ENCODE results near the gene SUPT7L.
A peak's percentile ranks its signal among the peaks of the same experiment; 100 is the strongest.
"Not testable (repeated sequence)": the region's sequence is repeated elsewhere in the genome, so short reads cannot be mapped to it uniquely, and the experiment has no call there.

Gene SUPT7L

GRCh38 chr2:27627963-27628766, 35.2 kb downstream of the SUPT7L start:
- no peak for DNase-seq (ENCODE audit: low spot score)
- ATAC-seq (ENCODE audit: low read depth): peak; percentile 71

GRCh38 chr2:27626921-27627320, 36.5 kb downstream of the SUPT7L start:
- not testable (repeated sequence) for DNase-seq (ENCODE audit: low spot score)
- peaks cover 33% of the 10 kb centered on the region for H3K36me3 ChIP-seq (ENCODE audit: low read depth)

More at GRCh38 chr2:27627963-27628766, 35.2 kb downstream of the SUPT7L start:
- peak overlapping the region; percentile 95 for H3K27ac ChIP-seq (ENCODE audit: poor library complexity, severe bottlenecking)
- H3K4me3 ChIP-seq (ENCODE audit: severe bottlenecking): peak overlapping the region; percentile 83
- no peaks in the 10 kb centered on the region for H3K9me3 ChIP-seq (ENCODE audit: severe bottlenecking)
- peaks cover 18% of the 10 kb centered on the region for H3K4me1 ChIP-seq (ENCODE audit: insufficient read depth, poor library complexity, severe bottlenecking)
- H3K36me3 ChIP-seq (ENCODE audit: low read depth): peaks cover 33% of the 10 kb centered on the region
- no peak for TF ChIP-seq CTCF (IDR thresholded peaks at IDR 0.05; ENCODE audit: poor library complexity, severe bottlenecking)
- H3K27me3 ChIP-seq (ENCODE audit: insufficient read depth, poor library complexity, severe bottlenecking): no peaks in the 10 kb centered on the region

GRCh38 chr2:27626323-27626722, 37.1 kb downstream of the SUPT7L start:
- H3K27me3 ChIP-seq (ENCODE audit: insufficient read depth, poor library complexity, severe bottlenecking); H3K4me3 ChIP-seq (ENCODE audit: severe bottlenecking); DNase-seq (ENCODE audit: low spot score); ATAC-seq (ENCODE audit: low read depth); H3K9me3 ChIP-seq (ENCODE audit: severe bottlenecking): not testable (repeated sequence)
- Histone ChIP-seq H3K36me3 (ENCODE audit: low read depth) (peaks cover 32% of the 10 kb centered on the region), H3K27ac (ENCODE audit: poor library complexity, severe bottlenecking) (peak overlapping the region; percentile 95), H3K4me1 (ENCODE audit: insufficient read depth, poor library complexity, severe bottlenecking) (peaks cover 24% of the 10 kb centered on the region)

More at GRCh38 chr2:27626921-27627320, 36.5 kb downstream of the SUPT7L start:
- peak overlapping the region; percentile 95 for H3K27ac ChIP-seq (ENCODE audit: poor library complexity, severe bottlenecking)
- H3K4me1 ChIP-seq (ENCODE audit: insufficient read depth, poor library complexity, severe bottlenecking): peaks cover 24% of the 10 kb centered on the region
- H3K4me3 ChIP-seq (ENCODE audit: severe bottlenecking); H3K9me3 ChIP-seq (ENCODE audit: severe bottlenecking); ATAC-seq (ENCODE audit: low read depth); H3K27me3 ChIP-seq (ENCODE audit: insufficient read depth, poor library complexity, severe bottlenecking): not testable (repeated sequence)

DNA sequence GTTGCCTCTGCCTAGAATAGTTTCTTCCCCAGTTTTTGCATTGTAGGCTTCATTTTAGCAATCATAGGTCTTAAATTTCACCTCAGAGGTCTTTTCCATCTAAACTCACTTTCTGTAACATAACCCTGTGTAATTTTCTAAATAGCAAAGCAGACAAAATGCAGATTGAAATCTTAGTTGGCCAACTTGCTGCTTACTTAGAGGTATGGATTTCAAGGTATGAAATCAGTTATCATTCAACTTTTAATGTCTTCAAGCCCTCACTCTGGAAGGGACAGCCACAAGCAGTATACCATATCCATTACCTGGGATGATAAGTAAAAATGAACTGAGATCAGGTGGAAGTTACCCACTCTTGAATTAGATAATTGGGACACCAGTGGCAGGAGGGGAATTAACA, 38.5 kb downstream of the SUPT7L start:
- DNase-seq (ENCODE audit: low spot score) (no peak), ATAC-seq (ENCODE audit: low read depth) (no peak)
- H3K4me1 ChIP-seq (ENCODE audit: insufficient read depth, poor library complexity, severe bottlenecking): peaks cover 24% of the 10 kb centered on the region
- no peaks in the 10 kb centered on the region for H3K27me3 ChIP-seq (ENCODE audit: insufficient read depth, poor library complexity, severe bottlenecking)
- H3K36me3 ChIP-seq (ENCODE audit: low read depth): peaks cover 35% of the 10 kb centered on the region
- H3K27ac ChIP-seq (ENCODE audit: poor library complexity, severe bottlenecking): no peak overlapping the region
- TF ChIP-seq CTCF (IDR thresholded peaks at IDR 0.05; ENCODE audit: poor library complexity, severe bottlenecking): no peak
- H3K9me3 ChIP-seq (ENCODE audit: severe bottlenecking): no peaks in the 10 kb centered on the region
- H3K4me3 ChIP-seq (ENCODE audit: severe bottlenecking): no peak overlapping the region

DNA sequence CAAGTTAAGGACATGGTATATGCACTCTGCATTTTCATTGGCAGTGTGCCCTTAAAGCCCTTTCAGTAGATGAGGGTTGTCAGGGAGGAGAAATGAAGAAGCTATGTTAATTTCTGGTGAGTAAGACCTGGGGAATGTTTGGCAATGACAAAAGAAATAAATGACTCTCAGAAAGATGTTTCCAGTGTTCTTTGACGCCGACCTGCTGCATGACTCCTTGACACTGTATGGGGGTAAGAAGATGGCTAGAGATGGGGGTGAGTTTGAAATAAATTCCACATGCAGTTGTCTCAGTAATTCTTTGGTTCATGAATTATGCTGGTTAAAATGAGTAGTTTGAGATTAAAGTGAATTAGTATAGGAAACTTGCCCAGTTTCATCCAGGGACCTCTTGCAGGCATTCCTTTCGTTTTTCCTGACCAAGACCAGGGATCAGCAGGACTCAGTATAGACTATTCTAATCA, 40.5 kb downstream of the SUPT7L start:
- Histone ChIP-seq H3K27ac (ENCODE audit: poor library complexity, severe bottlenecking) (peak overlapping the region; percentile 7), H3K4me1 (ENCODE audit: insufficient read depth, poor library complexity, severe bottlenecking) (peaks cover 24% of the 10 kb centered on the region), H3K9me3 (ENCODE audit: severe bottlenecking) (no peaks in the 10 kb centered on the region), H3K4me3 (ENCODE audit: severe bottlenecking) (no peak overlapping the region), H3K27me3 (ENCODE audit: insufficient read depth, poor library complexity, severe bottlenecking) (no peaks in the 10 kb centered on the region), H3K36me3 (ENCODE audit: low read depth) (peaks cover 55% of the 10 kb centered on the region)
- TF ChIP-seq CTCF (IDR thresholded peaks at IDR 0.05; ENCODE audit: poor library complexity, severe bottlenecking): no peak
- DNase-seq (ENCODE audit: low spot score): no peak
- ATAC-seq (ENCODE audit: low read depth): peak; percentile 56; the same call in 2 of the 3 replicates

- no peak for TF ChIP-seq CTCF (IDR thresholded peaks at IDR 0.05; ENCODE audit: poor library complexity, severe bottlenecking)
- DNase-seq (ENCODE audit: low spot score): no peak
Observed at GRCh38 chr2:27621524-27621923, 41.9 kb downstream of the SUPT7L start.

More at GRCh38 chr2:27621524-27621923, 41.9 kb downstream of the SUPT7L start:
- no peaks in the 10 kb centered on the region for H3K9me3 ChIP-seq (ENCODE audit: severe bottlenecking)
- H3K4me3 ChIP-seq (ENCODE audit: severe bottlenecking): no peak overlapping the region
- no peaks in the 10 kb centered on the region for H3K27me3 ChIP-seq (ENCODE audit: insufficient read depth, poor library complexity, severe bottlenecking)
- peaks cover 67% of the 10 kb centered on the region for H3K36me3 ChIP-seq (ENCODE audit: low read depth)
- H3K27ac ChIP-seq (ENCODE audit: poor library complexity, severe bottlenecking): no peak overlapping the region
- ATAC-seq (ENCODE audit: low read depth): no peak
- H3K4me1 ChIP-seq (ENCODE audit: insufficient read depth, poor library complexity, severe bottlenecking): peaks cover 10% of the 10 kb centered on the region
